ENCODE measurements around the gene ACTN1.

The ACTN1 gene

GRCh38 chr14:69013943-69014782, 35.1 kb upstream of the ACTN1 start:
- ChIA-PET CTCF (no interaction called here), POLR2A (interaction anchor here (0.8 to 1.9 kb wide), 2 partner anchors 21 to 24 kb away, joined by 3 to 5 read pairs; no protein-coding TSS in a partner anchor)
- DNase-seq (ENCODE audit: extremely low spot score) = no peak
- TF ChIP-seq FOXM1 (IDR thresholded peaks at IDR 0.05; ENCODE audit: borderline replicate concordance) = no peak
- no peak for TF ChIP-seq LEF1 (IDR thresholded peaks at IDR 0.05; ENCODE audit: borderline replicate concordance)
- no peak for TF ChIP-seq PKNOX1 (IDR thresholded peaks at IDR 0.05)
- TF ChIP-seq FOXA1 (IDR thresholded peaks at IDR 0.05) = no peak
- TF ChIP-seq L3MBTL2 (conservative IDR thresholded peaks at IDR 0.05) = no peak
- TF ChIP-seq FOXK2 (IDR thresholded peaks at IDR 0.05) = no peak
- no peak for TF ChIP-seq ARNT (IDR thresholded peaks at IDR 0.05)
- TF ChIP-seq ZNF384 (IDR thresholded peaks at IDR 0.05) = no peak
- TF ChIP-seq SUZ12 (IDR thresholded peaks at IDR 0.05) = no peak
- TF ChIP-seq NFRKB (IDR thresholded peaks at IDR 0.05) = no peak
- TF ChIP-seq BHLHE40 (IDR thresholded peaks at IDR 0.05; ENCODE audit: borderline replicate concordance) = no peak

- CTCF ChIA-PET = interaction anchor here (0.9 kb wide), 1 partner anchor 9 kb away, joined by 3 read pairs; no protein-coding TSS in a partner anchor
- no peak for DNase-seq (ENCODE audit: extremely low spot score)
- TF ChIP-seq ARNT (IDR thresholded peaks at IDR 0.05) = no peak
- TF ChIP-seq SP1 (IDR thresholded peaks at IDR 0.05) = no peak
- TF ChIP-seq ZNF384 (IDR thresholded peaks at IDR 0.05) = no peak
- TF ChIP-seq TARDBP (IDR thresholded peaks at IDR 0.05) = no peak
- TF ChIP-seq BHLHE40 (IDR thresholded peaks at IDR 0.05; ENCODE audit: borderline replicate concordance) = no peak
- POLR2A ChIA-PET = interaction anchor here (1.9 kb wide), 1 partner anchor 20 kb away, joined by 5 read pairs; no protein-coding TSS in a partner anchor
Observed at GRCh38 chr14:69012256-69012953, 33.3 kb upstream of the ACTN1 start.

- CTCF ChIA-PET = no interaction called here
- TF ChIP-seq PKNOX1 (IDR thresholded peaks at IDR 0.05) (no peak), NFRKB (IDR thresholded peaks at IDR 0.05) (no peak), SP1 (IDR thresholded peaks at IDR 0.05) (no peak), ARNT (IDR thresholded peaks at IDR 0.05) (no peak), ZNF384 (IDR thresholded peaks at IDR 0.05) (no peak), FOXK2 (IDR thresholded peaks at IDR 0.05) (no peak), LEF1 (IDR thresholded peaks at IDR 0.05; ENCODE audit: borderline replicate concordance) (no peak), L3MBTL2 (conservative IDR thresholded peaks at IDR 0.05) (no peak), CTBP1 (IDR thresholded peaks at IDR 0.05; ENCODE audit: borderline replicate concordance) (no peak), TARDBP (IDR thresholded peaks at IDR 0.05) (no peak), HDGF (IDR thresholded peaks at IDR 0.05; ENCODE audit: borderline replicate concordance) (no peak), FOXA1 (IDR thresholded peaks at IDR 0.05) (no peak), ELF4 (IDR thresholded peaks at IDR 0.05) (no peak), FOXM1 (IDR thresholded peaks at IDR 0.05; ENCODE audit: borderline replicate concordance) (no peak), SUZ12 (IDR thresholded peaks at IDR 0.05) (no peak), BHLHE40 (IDR thresholded peaks at IDR 0.05; ENCODE audit: borderline replicate concordance) (no peak)
- no peak for DNase-seq (ENCODE audit: extremely low spot score)
- POLR2A ChIA-PET = no interaction called here
Observed at GRCh38 chr14:69010648-69011047, 31.5 kb upstream of the ACTN1 start.

DNA sequence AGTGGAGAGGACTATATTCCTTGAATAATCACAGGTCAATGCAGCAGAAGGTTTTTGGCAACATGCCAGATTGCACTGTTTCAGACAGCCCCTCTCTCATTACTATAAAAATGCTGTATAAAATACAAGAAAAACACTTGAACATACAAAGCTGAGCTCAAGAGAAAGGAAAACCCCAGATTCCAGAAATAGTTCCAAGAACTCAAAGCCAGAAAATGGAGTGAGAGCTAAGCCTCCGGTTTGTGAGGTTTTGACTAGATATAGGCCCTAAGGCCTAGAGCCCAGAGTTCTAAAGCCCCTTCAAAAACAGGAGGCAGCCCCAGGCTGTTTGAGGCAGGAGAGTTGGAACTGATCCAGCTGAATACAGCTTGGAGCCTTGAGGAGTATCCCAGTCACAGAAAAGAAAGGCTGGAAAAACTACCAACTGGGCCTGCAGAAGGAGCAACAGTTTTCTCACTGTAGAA, 29.4 kb upstream of the ACTN1 start:
- DNase-seq (ENCODE audit: extremely low spot score) = peak; percentile 25
- TF ChIP-seq NFRKB (IDR thresholded peaks at IDR 0.05) = no peak
- no peak for TF ChIP-seq BHLHE40 (IDR thresholded peaks at IDR 0.05; ENCODE audit: borderline replicate concordance)
- no peak for TF ChIP-seq FOXK2 (IDR thresholded peaks at IDR 0.05)
- TF ChIP-seq TARDBP (IDR thresholded peaks at IDR 0.05) = no peak
- TF ChIP-seq LEF1 (IDR thresholded peaks at IDR 0.05; ENCODE audit: borderline replicate concordance) = no peak
- TF ChIP-seq PKNOX1 (IDR thresholded peaks at IDR 0.05) = no peak
- TF ChIP-seq L3MBTL2 (conservative IDR thresholded peaks at IDR 0.05) = no peak
- no peak for TF ChIP-seq SP1 (IDR thresholded peaks at IDR 0.05)
- TF ChIP-seq FOXM1 (IDR thresholded peaks at IDR 0.05; ENCODE audit: borderline replicate concordance) = no peak
- ChIA-PET POLR2A (no interaction called here), CTCF (interaction anchor here (0.6 kb wide), 1 partner anchor 11 kb away, joined by 3 read pairs; no protein-coding TSS in a partner anchor)

GRCh38 chr14:69006346-69006745, 27.2 kb upstream of the ACTN1 start:
- no peak for TF ChIP-seq SP1 (IDR thresholded peaks at IDR 0.05)
- TF ChIP-seq FOXM1 (IDR thresholded peaks at IDR 0.05; ENCODE audit: borderline replicate concordance) = no peak
- no peak for TF ChIP-seq FOXA1 (IDR thresholded peaks at IDR 0.05)
- no peak for TF ChIP-seq CTBP1 (IDR thresholded peaks at IDR 0.05; ENCODE audit: borderline replicate concordance)
- DNase-seq (ENCODE audit: extremely low spot score) = no peak
- ChIA-PET CTCF (interaction anchor here (0.5 kb wide), 1 partner anchor 93 kb away, joined by 4 read pairs; no protein-coding TSS in a partner anchor), POLR2A (no interaction called here)
